H1 (cell line): ENCODE measurements around the gene CACNA1C. TPM values are rescaled to one million over a fixed set of nuclear protein-coding genes. Genes with fewer than 3 reads are reported as not detected.

Source experiments
- CTBP2 ChIP-seq: IDR thresholded peaks from 2 replicates; pipeline ENCODE4 v1.7.0; 2011; ENCODE audit warnings: borderline replicate concordance, mild to moderate bottlenecking, moderate library complexity, mixed read lengths, low read length; ENCODE audit not compliant: insufficient read depth, insufficient read length
- FOSL1 ChIP-seq: IDR thresholded peaks from 2 replicates; pipeline ENCODE4 v1.6.1; 2011; ENCODE audit warnings: mild to moderate bottlenecking, low read depth, low read length, moderate library complexity; ENCODE audit not compliant: insufficient read depth
- HDAC2 ChIP-seq, 2 experiments: fragments of 300-600 bp in 1 of 2; sonication (generic) in 1 of 2; IDR thresholded peaks; 2 replicates each; pipeline ENCODE4 v1.6.1; 2011 to 2012; ENCODE audit warnings: low read depth in 2 of 2, low read length in 2 of 2, mild to moderate bottlenecking in 2 of 2, moderate library complexity in 2 of 2, borderline replicate concordance in 1 of 2, inconsistent platforms in 1 of 2
- JUN ChIP-seq: IDR thresholded peaks from 2 replicates; pipeline ENCODE4 v1.6.1; 2011; ENCODE audit warnings: low read depth, mild to moderate bottlenecking, improper control_type of control experiment, low read length
- RBBP5 ChIP-seq: IDR thresholded peaks from 2 replicates; pipeline ENCODE4 v1.7.1; 2012; ENCODE audit warnings: low read depth, mild to moderate bottlenecking, inconsistent platforms, low read length, moderate library complexity, borderline replicate concordance
- polyA plus RNA-seq, 7 experiments: library from polyadenylated mRNA; depleted of rRNA in 3 of 7; stranded (reverse) in 5 of 7; unstranded in 2 of 7; fragments of >200 nt in 5 of 7; fragments of 200-250 nt in 2 of 7; gene quantifications; 1 replicate in 5 of 7; 2 replicates in 1 of 7; 4 replicates in 1 of 7; pipeline versions ENCODE4 v1.2.1 to v1.2.3, GENCODE V29; 2011 to 2013; ENCODE audit warnings: missing spikeins in 2 of 7, mixed read lengths in 2 of 7
- total RNA-seq: library from RNA; stranded (reverse); fragmentation: NEBNext Ultra II Directional; extraction: Animal tissue kit (Norgen Biotek cat#: 25700); gene quantifications from 2 replicates; pipeline ENCODE4 v1.2.1, GENCODE V29; 2021

CACNA1C gene
- total and polyA plus RNA-seq, 2 of the 8 experiments (the other 6 are each of a cell fraction or from before 2014, with no cell fraction given), result 1.3 TPM

DNA sequence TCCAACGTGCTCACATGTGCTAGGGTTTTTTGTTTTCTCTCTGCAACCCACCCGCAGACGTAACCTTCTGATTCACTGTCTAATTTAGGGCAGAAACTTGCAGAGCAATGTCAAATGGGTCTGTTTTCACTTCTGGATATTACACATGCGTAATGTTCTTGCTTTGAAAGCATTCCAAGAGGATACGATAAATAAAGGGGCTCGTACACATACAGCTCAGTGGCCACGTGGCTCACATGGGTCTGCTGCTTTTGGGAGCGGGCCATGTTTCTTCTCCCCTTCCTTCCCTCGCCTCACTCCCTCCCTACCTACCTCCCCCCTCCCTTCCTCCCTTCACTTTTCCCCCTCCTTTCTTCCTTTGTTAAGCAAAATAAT lies 23.4 kb downstream of the CACNA1C start (continued):
- no peak for TF ChIP-seq CTBP2
- TF ChIP-seq JUN, result no peak
- no peak for TF ChIP-seq FOSL1
- no peak for TF ChIP-seq HDAC2 (IDR thresholded peaks at IDR 0.05; ENCODE audit: borderline replicate concordance in 1 of 2, low read depth in 2 of 2, low read length in 2 of 2)
- no peak for TF ChIP-seq RBBP5
- TF ChIP-seq, all 59 proteins: peak for 0
